MM.1S (cell line): ENCODE results near the gene SH3BGRL3.
A peak's percentile ranks its signal among the peaks of the same experiment; 100 is the strongest.

Source experiments
- DNase-seq: peaks from one replicate; pipeline ENCODE4 v3.0.0-alpha.2; 2015
- H2AFZ ChIP-seq: fragments of 300-600 bp; sonication (generic); 2 replicates; pipeline ENCODE4 v1.6.0; 2016; ENCODE audit warnings: antibody characterized with exemption, low read length
- H3F3A ChIP-seq: fragments of 300-600 bp; sonication (generic); 2 replicates; pipeline ENCODE4 v1.6.1; 2016; ENCODE audit warnings: mild to moderate bottlenecking, antibody characterized with exemption, low read length, moderate library complexity, mixed read lengths; ENCODE audit not compliant: insufficient read depth
- H3K27ac ChIP-seq: fragments of 300-600 bp; sonication (generic); 2 replicates; pipeline ENCODE4 v1.5.1; 2016; ENCODE audit warnings: mild to moderate bottlenecking, low read length
- H3K27me3 ChIP-seq: fragments of 300-600 bp; sonication (generic); replicated peaks from 2 replicates; pipeline ENCODE4 v1.6.0; 2016; ENCODE audit warnings: low read length; ENCODE audit not compliant: insufficient read depth
- H3K36me3 ChIP-seq: fragments of 300-600 bp; sonication (generic); replicated peaks from 2 replicates; pipeline ENCODE4 v1.6.1; 2016; ENCODE audit warnings: mild to moderate bottlenecking, low read length, mixed read lengths; ENCODE audit not compliant: insufficient read depth
- H3K4me1 ChIP-seq: fragments of 300-600 bp; sonication (generic); 2 replicates; pipeline ENCODE4 v1.6.1; 2016; ENCODE audit warnings: low read length, mixed read lengths
- H3K4me2 ChIP-seq: fragments of 300-600 bp; sonication (generic); 2 replicates; pipeline ENCODE4 v1.6.0; 2016; ENCODE audit warnings: low read depth, low read length
- H3K4me3 ChIP-seq: fragments of 300-600 bp; sonication (generic); 2 replicates; pipeline ENCODE4 v1.5.1; 2016; ENCODE audit warnings: low read length, mixed read lengths
- H3K79me2 ChIP-seq: fragments of 300-600 bp; sonication (generic); 2 replicates; pipeline ENCODE4 v1.6.1; 2016; ENCODE audit warnings: mixed run types, low read length, mixed read lengths
- H3K9ac ChIP-seq: fragments of 300-600 bp; sonication (generic); 2 replicates; pipeline ENCODE4 v1.6.1; 2016; ENCODE audit warnings: low read length, mixed read lengths
- H3K9me2 ChIP-seq: fragments of 300-600 bp; sonication (generic); replicated peaks from 2 replicates; pipeline ENCODE4 v1.6.1; 2016; ENCODE audit warnings: mild to moderate bottlenecking, low read length, mixed read lengths; ENCODE audit not compliant: insufficient read depth
- H3K9me3 ChIP-seq: fragments of 300-600 bp; sonication (generic); replicated peaks from 2 replicates; pipeline ENCODE4 v1.6.1; 2016; ENCODE audit warnings: mild to moderate bottlenecking, low read length, mixed read lengths; ENCODE audit not compliant: insufficient read depth
- H4K20me1 ChIP-seq: fragments of 300-600 bp; sonication (generic); 2 replicates; pipeline ENCODE4 v1.6.1; 2016; ENCODE audit warnings: mild to moderate bottlenecking, low read length, moderate library complexity, mixed read lengths; ENCODE audit not compliant: insufficient read depth
- EZH2 ChIP-seq: fragments of 300-600 bp; sonication (generic); optimal IDR thresholded peaks from 2 replicates; pipeline ENCODE3; 2017; ENCODE audit warnings: low read depth, mild to moderate bottlenecking, antibody characterized with exemption, low read length, mixed read lengths
- EZH2phosphoT487 ChIP-seq: fragments of 300-600 bp; sonication (generic); IDR thresholded peaks from 2 replicates; pipeline ENCODE4 v1.6.1; 2018; ENCODE audit warnings: antibody characterized with exemption, low read length
- TF ChIP-seq, protein P1 (sequence below): fragments of 300-600 bp; sonication (generic); IDR thresholded peaks from 2 replicates; pipeline ENCODE4 v1.5.1; 2016; ENCODE audit warnings: antibody characterized with exemption, low read length, mixed read lengths

The SH3BGRL3 gene

DNA sequence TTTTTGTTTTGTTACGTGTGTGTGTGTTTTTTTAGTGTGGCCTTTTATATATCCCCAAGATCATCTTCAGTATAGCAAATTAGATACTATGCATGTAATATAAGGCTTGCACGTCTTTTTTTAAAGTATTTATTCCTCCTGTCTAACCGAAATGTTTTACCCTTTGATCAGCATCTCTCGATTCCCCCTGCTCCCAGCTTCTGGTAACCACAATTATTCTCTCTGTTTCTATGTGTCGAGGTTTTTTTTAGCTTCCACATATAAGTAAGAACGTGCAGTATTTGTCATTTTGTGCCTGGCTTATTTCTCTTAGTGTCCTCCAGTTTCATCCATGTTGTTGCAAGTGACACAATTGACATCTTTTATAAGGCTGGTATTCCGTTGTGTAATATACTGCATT, 27.2 kb upstream of the SH3BGRL3 start:
- H3K4me3 ChIP-seq, result 0 out of 2 replicates have a peak overlapping the region, but pooled peaks have one; percentile 36
- H3K36me3 ChIP-seq, result peaks cover 20% of the 10 kb centered on the region
- TF ChIP-seq EZH2phosphoT487, result no peak
- TF ChIP-seq, protein P1, sequence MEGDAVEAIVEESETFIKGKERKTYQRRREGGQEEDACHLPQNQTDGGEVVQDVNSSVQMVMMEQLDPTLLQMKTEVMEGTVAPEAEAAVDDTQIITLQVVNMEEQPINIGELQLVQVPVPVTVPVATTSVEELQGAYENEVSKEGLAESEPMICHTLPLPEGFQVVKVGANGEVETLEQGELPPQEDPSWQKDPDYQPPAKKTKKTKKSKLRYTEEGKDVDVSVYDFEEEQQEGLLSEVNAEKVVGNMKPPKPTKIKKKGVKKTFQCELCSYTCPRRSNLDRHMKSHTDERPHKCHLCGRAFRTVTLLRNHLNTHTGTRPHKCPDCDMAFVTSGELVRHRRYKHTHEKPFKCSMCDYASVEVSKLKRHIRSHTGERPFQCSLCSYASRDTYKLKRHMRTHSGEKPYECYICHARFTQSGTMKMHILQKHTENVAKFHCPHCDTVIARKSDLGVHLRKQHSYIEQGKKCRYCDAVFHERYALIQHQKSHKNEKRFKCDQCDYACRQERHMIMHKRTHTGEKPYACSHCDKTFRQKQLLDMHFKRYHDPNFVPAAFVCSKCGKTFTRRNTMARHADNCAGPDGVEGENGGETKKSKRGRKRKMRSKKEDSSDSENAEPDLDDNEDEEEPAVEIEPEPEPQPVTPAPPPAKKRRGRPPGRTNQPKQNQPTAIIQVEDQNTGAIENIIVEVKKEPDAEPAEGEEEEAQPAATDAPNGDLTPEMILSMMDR, result no peak
- H3K4me2 ChIP-seq, result peak overlapping the region; percentile 76
- H3K9me2 ChIP-seq, result no peaks in the 10 kb centered on the region
- peaks cover 31% of the 10 kb centered on the region for H3K4me1 ChIP-seq
- no peaks in the 10 kb centered on the region for H3K27me3 ChIP-seq
- no peaks in the 10 kb centered on the region for H4K20me1 ChIP-seq
- H3K79me2 ChIP-seq, result peaks cover 71% of the 10 kb centered on the region
- H3F3A ChIP-seq, result peaks cover 22% of the 10 kb centered on the region
- peak overlapping the region; percentile 70 for H3K27ac ChIP-seq
- DNase-seq, result peak; percentile 75
- no peaks in the 10 kb centered on the region for H3K9me3 ChIP-seq
- H2AFZ ChIP-seq, result no peak overlapping the region
- H3K9ac ChIP-seq, result no peak overlapping the region

DNA sequence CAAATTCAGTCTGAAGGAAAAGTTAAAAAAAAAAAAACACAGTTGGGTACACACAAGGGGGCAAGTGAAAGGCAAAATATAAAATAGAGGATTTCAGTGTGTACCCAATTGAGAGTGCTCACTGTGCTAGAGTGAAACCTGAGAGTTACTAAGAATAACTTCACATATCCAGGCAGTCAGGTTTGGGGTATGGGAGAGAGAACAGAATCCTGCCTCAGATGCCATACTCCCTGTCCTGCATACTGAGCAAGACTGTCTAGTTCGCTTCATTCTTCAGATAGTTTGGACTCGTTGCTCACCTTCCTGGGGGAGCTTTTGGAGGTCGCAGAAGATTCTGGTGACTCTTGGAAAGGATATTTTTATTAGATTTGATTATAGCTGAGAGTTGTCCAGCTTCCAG, 25.5 kb upstream of the SH3BGRL3 start:
- no peak overlapping the region for H2AFZ ChIP-seq
- H3K4me3 ChIP-seq, result peak overlapping the region; percentile 15; the same call in 1 of the 2 replicates
- H3K4me1 ChIP-seq, result peaks cover 31% of the 10 kb centered on the region
- H3F3A ChIP-seq, result peaks cover 22% of the 10 kb centered on the region
- no peaks in the 10 kb centered on the region for H3K27me3 ChIP-seq
- no peak for DNase-seq
- peak overlapping the region; percentile 62 for H3K4me2 ChIP-seq
- no peaks in the 10 kb centered on the region for H3K9me2 ChIP-seq
- H3K9ac ChIP-seq, result no peak overlapping the region
- TF ChIP-seq EZH2phosphoT487 (no peak), EZH2 (no peak)
- TF ChIP-seq, protein P1, result no peak
- H3K27ac ChIP-seq, result no peak overlapping the region
- H3K79me2 ChIP-seq, result peaks cover 59% of the 10 kb centered on the region
- peaks cover 24% of the 10 kb centered on the region for H3K36me3 ChIP-seq
- no peaks in the 10 kb centered on the region for H4K20me1 ChIP-seq
- no peaks in the 10 kb centered on the region for H3K9me3 ChIP-seq

DNA sequence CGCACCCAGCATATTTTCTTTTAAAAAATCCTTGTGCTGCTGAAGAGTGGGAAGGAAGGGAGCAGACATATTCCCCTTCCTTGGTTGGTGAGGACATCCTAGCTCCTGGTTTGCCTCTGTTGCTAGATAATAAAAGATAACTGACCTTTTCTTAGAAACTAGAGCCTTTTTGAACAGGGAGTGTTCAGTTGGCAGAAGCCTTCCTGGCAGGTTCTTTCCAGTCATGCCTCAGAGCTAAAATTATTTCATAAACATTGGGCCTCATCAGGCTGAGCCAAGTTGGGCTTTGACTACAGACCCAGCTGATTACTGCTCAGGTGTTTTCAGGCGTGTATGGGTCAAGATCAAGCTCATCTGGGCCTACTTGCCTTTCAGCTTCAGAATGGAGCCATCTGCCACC, 22.7 kb upstream of the SH3BGRL3 start:
- H3K4me2 ChIP-seq, result no peak overlapping the region
- no peak for DNase-seq
- peaks cover 18% of the 10 kb centered on the region for H3K36me3 ChIP-seq
- no peak overlapping the region for H2AFZ ChIP-seq
- no peaks in the 10 kb centered on the region for H3K9me3 ChIP-seq
- no peaks in the 10 kb centered on the region for H4K20me1 ChIP-seq
- peaks cover 22% of the 10 kb centered on the region for H3K4me1 ChIP-seq
- H3F3A ChIP-seq, result peaks cover 11% of the 10 kb centered on the region
- H3K9ac ChIP-seq, result no peak overlapping the region
- no peak overlapping the region for H3K4me3 ChIP-seq
- no peak overlapping the region for H3K27ac ChIP-seq
- peaks cover 39% of the 10 kb centered on the region for H3K79me2 ChIP-seq
- no peak for TF ChIP-seq EZH2phosphoT487
- TF ChIP-seq, protein P1, result no peak
- no peaks in the 10 kb centered on the region for H3K9me2 ChIP-seq
- no peaks in the 10 kb centered on the region for H3K27me3 ChIP-seq
